IPS-NIHi7 (cell line): ENCODE data around the gene LGI2.

Experiments used
- DNase-seq: peaks from one replicate; pipeline ENCODE4 v3.0.0; 2012; ENCODE audit warnings: mixed read lengths; ENCODE audit errors: extremely low spot score

LGI2 gene

DNA sequence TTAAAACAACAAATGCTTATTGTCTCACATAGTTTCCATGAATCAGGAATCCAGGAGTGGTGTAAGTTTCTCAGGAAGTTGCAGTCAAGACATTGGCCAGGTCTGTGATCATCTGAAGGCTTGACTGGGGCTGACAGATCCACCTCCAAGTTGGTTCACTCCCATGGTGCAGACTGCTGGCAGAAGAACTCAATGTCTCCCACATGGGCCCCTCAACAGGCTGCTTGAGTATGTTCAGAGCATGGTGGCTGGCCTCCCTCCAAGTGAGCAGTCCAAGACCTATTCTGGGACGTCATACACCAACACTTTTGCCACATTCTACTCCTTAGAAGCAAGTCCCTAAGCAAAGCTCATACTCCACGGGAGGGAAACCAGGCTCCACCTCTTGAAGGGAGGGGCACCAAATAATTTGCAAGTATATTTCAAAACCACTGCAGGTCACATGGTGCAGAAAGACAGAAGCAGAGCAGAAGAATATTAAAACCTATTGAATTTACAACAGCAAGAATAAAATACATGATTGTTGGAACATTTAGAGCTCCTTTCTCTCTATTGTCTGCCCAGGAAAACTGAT, 35.3 kb downstream of the LGI2 start:
- DNase-seq: no peak

DNA sequence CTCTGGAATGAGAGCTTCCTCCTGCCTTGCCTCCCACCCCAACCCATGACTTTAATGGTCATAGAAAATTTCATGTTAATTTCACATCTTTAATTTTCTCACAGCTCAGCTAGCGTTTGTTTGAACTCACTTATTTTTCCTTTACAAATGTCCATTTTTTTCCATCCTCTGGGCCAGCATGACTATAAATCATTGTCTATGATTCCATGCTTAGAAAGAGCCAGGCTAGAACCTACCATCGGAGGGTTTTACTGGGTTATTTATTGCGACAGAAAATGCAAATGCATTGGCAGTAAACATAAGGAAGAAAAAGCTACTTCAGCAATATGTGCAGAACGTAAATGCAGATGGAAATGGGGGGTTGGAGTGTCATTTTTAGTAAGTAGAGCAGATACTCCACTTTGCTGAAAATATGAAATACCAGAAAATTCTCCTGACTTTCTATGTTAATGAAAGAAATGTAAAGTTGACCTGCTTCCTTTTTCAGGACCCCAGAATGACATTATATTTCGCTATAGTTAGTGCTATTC, 37.1 kb downstream of the LGI2 start:
- no peak for DNase-seq

DNA sequence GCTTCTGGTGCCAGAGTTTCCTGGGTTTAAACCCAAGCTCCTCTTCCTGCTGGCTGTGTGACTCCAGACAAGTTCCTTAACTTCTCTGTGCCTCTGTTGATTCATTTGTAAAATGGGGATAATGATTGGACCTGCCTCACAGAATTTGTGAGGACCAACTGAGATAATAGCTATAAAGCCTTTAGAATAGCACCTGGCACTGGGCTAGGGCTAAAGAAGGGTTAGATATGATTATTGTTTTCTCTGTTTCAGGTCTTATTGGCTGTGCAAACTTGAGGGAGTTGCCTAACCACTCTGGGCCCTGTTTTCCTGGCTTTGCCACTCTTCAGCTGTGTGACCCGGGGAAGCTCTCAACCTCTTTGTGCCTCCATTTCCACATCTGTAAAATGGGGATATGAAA, 37.8 kb downstream of the LGI2 start:
- DNase-seq: no peak

DNA sequence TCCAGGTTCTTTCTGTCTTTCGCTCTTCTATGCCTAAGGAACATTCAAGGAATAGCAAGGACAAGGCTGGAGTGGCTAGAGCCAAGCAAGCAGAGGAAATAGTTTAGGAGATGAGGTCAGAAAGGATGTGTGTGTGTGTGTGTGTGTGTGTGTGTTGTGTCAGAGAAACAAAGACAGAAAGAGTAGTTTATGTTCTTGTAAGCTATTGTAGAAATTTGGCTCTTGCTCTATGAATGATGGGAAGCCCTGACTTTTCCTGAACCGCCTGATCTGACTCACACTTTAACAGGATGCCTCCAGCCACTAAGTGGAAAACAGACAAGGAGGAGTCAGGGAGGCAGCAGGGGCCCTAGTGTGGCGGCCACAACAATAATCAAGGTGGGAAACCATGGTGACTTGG, 39.7 kb downstream of the LGI2 start:
- no peak for DNase-seq

DNA sequence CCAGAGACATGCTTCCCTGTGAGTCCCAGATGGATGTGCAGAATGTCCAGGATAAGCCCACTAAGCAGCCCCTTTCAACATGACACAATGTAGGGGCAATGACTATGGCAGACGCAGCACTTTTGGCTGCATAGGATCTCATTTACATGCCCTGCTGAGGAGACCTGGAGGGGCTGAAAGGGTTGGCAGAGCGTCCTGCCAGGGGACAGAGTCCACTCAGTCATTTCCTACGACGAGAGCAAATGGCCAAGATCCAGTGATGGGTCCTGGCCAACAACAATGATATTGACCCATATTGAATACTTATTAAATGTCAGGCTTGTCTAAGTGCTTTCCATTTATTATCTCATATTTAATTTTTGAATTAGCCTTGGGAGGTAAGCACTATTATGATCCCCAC, 41.4 kb downstream of the LGI2 start:
- DNase-seq: no peak

DNA sequence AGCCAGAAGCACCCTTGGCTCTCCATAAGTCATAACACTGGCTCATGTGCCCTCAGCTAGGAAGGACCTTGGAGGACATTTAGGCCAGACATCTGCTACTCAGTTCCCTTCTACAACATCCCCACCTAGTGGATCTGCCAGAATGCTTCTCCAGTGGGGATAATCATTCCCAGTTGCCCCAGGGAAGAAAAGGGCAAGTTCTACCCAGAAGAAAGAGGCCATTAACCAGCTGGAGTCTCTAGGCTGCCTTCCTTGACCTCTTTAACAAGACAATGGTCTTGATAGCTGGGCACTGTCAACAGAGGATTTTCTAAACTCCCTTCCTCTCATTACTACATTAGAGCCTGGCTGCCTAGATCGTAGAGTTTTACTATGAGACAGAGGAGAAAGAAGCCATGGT, 42.0 kb downstream of the LGI2 start:
- DNase-seq: peak; percentile 87

DNA sequence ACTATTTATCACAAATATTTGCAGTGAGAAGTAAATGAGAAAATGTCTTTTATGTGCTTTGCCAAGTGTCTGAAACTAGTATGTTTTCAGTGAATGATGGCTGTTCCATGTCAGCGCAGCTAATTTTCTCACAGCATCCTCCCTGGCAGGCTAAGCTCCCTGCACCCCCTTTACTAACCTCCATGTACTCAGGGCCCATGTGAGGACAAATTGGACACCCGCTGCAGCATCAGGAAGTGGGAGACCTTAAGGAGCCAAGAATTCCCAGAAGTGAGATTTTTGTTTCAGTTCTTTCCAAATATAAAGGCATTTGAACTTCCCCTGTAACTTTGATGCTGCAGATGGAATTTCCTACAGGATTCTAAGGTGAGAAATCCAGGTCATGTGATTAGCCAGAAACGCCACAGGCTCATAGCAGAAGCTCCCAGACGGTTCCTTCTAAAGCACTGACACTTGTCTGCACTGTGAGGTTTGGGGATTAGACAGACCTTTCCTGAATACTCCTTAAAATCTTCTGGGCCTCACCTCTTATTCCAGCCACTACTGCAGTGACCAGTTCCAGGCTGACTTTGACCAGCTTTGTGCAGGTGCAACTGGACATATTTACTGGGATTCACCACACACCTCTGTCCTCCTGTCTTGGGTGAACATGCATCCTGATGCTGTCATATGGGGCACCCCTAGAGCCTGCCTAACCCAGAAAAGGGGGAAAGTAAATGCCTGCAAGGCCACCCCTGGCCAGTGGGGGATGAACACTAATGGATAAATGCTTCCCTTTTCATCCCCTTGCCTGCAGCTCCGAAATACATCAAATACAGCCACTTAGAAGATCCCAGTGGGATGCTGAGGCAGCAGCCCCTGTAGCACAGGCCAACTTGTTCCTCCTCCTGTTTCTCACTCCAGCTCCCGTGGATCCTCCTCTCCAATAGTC, 45.9 kb downstream of the LGI2 start:
- no peak for DNase-seq

DNA sequence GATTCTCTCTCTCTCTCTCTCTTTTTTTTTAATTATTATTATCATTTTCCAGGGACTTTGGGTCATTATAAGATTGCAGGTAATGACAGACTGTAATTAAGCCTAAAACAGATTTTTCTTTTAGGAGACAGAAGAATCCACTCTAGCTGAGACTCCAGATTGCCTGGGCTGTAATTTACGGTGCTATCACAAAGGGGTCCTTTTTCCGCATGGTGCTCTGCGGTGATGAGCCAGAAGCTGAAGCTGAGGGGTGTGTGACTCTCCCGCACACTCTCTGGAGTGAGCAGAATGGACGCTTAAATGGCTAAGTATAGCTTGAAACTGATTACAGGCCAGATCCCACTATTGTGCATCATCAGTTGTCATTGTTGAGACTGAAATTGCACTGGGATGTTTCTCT, 50.0 kb downstream of the LGI2 start:
- no peak for DNase-seq

DNA sequence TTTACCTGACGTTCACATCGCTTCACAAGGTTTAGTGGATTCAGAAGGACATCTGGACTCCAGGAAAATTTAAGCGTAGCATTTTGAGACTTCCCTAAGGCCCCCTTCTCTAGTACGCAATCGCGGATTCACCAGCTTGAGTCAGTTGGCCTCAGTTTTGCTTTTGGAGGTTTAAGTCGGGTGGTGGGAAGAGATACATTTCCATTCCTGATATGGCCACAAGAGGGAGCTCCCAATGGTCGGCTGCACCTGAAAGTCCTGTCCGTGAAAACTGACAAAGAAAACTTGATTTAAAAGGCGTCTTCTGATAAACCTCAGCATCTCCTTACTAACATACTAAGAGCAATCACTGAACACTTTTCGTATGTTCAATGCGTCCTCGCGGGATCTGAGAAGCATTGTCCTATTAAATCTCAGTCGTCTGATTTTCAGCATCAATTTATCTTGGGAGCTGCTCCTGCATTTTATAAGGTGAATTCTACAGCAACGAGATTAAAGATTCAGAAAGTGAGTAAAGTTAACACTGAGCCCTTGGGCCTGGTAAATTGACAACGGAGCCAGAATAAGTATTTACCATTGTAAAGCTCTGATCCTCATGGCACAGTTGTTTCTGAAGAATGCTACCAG, 50.6 kb downstream of the LGI2 start:
- DNase-seq: peak; percentile 74

DNA sequence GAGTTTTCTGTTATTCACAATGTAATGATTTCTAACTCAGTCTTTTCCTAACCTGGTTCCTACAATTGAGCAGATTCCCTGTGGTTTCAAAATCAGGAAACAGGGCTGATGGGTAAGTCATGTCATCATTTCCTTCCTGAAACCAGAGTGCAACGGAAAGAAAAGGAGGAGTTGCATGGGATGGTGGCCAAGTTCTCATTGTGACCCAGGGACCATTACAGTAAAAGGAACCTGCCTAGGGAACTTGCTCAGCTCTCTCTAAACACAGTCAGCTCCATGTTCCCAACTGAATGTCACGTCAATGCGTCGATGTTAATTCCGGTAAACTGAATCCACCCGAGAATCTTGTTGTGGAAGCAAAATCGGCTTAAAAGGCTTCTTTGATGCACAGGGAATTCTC, 51.2 kb downstream of the LGI2 start:
- no peak for DNase-seq

DNA sequence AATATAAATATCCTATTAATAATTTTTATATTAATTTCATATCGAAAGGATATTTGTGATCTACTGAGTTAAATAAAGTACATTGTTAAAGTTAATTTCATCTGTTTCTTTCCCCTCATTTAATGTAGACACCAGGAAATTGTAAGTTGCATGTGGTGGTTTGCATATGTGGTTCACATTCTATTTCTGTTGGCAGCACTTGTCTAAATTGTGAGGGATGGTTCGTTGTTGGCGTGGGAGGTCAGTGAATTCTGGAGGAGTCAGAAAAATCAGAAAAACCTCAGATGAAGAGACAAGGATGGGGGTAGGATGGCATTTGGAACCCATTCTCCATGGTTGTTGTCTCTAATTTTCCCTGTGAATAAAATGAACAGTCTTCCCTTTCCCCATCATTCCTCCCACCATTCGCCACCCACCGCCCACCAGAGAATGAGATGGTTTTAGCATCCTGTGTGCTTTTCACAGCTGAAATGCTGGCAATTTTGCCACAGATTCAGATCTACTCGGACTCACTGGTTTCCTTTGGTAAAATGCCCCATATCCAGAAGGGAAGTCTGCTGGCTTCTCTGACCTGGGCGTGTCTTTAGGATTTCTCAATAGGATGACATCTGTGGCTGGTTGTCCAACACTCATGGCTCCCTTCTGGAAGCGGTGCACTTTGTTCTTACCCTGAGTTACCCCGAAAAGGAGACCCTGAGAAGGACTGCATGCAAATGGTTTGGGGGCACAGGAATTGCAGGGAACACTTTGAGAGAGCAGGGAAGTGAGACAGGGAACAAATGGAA, 52.3 kb downstream of the LGI2 start:
- no peak for DNase-seq

DNA sequence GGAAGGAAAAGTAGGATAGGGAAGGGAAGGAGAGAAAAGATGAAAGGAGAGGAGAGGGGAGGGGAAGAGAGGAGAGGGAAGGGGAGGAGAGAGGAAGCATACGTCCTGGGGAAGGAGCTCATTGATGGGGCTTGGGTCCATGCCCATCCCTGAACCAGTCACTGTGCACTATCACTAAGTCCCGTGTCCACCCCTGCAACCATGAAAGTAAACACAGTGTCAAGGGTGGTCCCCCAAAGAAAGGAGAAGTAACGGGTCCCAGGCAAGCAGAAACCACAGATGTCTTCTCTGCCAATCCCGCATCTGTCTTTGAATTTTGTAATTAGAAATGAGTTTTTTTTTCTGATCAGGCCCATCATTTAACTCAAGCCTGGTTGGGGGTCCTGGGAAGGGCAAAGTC, 55.2 kb downstream of the LGI2 start:
- DNase-seq: no peak

DNA sequence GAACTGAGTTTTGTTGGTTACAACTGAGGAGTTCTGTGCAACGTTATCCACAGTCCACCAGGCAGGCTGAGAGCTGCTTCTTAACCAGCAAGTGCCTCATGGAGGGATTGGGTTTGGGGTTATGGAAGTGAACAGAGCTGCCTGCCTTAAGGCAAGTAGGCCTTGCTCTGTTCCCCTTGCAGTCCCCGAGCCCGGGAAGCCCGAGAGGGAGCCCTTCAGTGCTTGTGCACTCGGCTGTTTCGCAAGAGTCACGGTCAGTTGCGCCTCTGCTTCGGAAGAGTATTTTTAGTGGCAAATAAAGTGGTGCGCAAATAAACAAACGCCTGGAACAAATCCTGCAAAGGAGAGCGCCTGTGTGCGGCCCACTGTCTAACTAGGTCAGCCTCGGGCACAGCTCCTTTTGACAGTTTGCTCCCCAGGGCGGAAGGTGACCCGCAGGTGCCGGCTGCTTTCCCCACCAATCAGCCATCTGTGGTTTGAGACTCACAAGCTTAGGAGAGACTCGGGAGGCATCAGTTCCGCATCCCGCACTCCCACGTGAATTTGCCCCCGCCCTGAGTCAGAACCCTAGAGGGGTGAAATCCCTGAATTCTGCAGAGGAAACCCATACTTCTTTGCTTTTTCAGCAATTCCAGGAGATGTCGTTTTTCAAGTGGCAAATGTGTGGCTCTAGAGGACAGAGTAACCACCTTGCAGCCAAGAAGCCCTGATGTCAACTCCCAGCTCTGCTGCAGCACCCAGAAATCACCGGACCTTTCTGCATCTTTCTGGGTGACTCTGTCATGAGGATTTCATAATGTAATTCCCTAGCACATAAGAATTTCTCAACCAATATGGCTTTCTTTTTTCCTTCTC, 56.8 kb downstream of the LGI2 start:
- no peak for DNase-seq

DNA sequence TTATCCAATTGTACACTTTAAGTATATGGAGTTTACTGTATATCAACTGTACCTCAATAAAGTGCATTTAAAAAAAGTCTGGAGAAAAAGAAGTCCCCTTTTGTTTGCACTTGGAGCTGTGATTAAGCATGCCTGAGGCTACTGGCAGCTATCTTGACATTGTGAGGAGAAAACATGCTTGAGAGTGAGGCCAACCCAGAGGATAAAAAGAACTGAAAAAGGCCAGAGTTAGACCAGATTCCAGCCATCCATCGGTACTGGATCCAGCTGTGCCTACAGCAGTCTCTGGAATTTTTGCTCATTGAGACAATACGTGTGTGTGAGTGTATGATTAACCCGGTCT, 57.4 kb downstream of the LGI2 start:
- DNase-seq: no peak

DNA sequence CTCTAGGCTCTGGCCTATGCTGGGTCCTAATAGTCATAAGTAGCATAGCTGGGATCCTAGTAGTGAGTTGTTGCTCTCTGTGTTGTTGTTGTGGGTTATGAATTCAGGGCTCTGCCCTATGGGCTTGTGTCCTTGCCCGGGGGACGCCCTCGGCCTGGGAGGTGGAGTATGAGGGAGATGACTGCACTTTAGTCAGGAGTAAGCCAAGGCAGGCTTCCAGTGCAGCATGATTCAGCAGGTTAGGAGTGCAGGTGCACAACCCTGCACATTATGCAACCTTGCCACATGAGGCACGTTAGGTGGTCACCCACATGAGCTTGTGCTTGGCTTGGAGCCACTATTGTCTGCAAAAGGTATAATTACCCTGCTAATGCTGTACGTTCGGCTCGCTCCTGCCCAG, 59.6 kb downstream of the LGI2 start:
- no peak for DNase-seq

DNA sequence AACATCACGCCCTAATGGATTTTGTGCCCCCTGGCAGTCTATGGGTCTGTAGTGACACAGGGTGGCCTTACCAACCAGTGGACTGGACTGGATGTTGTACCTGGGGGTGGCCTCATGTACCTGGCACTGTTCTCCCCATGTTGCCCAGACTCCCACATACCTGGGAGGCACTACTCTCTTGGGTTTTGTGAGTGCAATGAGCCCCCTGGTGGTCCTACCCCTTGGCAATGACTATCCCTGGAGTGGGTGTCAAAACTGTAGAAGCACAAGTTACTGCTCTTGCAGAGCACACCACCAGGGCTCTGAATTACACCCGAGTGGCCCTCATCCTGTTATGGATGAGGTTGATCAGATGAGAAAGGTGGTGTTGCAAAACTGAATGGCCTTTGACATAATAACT, 60.1 kb downstream of the LGI2 start:
- no peak for DNase-seq

DNA sequence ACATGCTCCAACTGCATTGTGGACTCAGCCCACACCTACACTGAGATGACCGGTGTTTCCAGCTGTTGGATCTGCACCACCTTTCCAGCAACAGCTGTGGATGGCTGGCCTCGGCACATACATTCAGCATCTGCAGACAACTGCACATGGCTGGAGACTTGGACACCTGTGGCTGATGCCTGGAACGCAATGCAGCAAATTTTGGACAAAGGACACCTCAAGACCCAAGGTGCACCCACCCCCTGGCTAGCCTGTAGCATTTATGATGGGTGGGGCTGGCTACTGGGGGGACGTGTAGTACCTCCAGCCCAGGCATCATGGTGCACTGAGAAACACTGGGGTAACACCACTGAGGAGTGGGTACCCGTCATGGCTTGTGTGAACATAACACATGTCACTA, 60.6 kb downstream of the LGI2 start:
- DNase-seq: no peak

DNA sequence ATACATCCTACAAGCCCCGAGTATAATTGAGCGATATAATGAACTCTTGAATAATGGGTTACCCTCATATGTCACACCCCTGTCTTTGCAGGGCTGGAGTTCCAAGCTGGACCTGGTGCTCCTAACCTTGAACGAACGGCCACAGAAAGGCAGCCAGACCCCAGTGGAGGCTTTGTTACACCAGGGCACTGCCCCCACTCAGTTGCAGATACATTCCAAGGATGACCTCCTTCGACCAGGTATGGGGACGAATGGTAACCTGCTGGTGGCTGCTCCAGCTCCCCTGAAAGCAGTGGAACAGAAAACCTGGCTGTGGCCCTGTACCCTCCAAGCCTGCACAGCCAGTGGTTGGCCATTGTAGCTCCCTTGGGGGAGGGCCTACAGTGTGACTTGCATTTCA, 61.3 kb downstream of the LGI2 start:
- DNase-seq: no peak

DNA sequence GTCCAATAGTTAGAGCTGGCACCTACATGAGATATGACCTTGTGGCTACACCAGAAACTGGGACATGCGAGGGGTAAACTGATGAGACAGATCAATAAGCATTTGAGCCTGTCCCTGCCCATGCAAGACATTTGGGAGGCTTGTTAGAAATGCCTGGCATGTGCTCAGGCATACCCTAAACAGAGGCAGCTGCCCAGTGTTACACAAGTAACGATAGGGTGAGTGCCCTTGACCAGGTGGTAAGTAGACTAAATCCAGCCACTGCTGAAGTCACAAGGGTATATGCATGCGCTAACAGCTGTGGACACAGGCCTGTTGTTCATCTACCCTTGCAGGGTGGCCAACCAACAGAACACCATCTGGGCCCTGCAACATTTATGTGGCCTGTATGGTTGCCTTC, 61.8 kb downstream of the LGI2 start:
- no peak for DNase-seq

DNA sequence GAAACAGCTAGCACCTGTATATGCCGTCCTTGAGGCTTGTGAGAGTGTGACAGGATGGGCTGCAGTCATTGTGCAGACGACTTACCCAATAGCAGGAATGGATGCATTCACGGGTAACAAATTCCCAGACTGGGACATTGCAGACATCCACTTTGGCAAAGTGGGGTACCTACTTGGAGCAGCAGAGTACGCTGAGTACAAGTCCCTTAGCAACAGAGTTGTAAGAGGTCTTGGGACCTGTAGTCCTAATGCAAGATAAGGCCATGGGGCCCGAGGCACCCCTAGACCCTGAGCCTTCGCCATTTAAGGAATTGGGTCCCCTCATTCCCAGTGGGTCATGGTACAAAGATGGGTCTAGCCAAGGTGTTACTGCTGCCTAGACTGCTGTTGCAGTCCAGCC, 62.5 kb downstream of the LGI2 start:
- DNase-seq: no peak

DNA sequence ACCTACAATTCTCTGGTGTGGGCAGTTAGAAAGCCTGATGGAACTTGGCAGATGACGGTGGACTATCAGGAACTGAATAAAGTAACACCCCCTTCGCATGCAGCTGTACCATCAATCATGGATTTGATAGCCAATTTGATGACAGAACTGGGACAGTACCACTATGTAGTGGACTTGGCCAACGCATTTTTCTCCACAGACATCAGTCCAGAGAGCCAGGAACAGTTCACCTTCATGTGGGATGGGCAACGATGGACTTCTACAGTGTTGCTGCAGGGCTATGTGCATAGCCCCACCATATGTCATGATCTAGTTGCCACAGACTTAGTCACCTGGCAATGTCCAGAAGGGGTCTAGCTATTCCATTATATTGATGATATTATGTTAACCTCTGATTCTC, 63.4 kb downstream of the LGI2 start:
- DNase-seq: no peak
